ENCODE measurements around the gene BEGAIN. TPM values are rescaled to one million over a fixed set of nuclear protein-coding genes. Genes with fewer than 3 reads are reported as not detected.

Gene BEGAIN
- total RNA-seq, 4 donors from 2014 or later: 9.6 to 17.0 (median 11.6) TPM

- no peak for TF ChIP-seq CTCF (IDR thresholded peaks at IDR 0.05)
- no peak for TF ChIP-seq POLR2A (IDR thresholded peaks at IDR 0.05)
- no peak for TF ChIP-seq EP300 (IDR thresholded peaks at IDR 0.05)
- no peak for DNase-seq (ENCODE audit: low spot score in 2 of 2)
- Histone ChIP-seq H3K4me1 (peaks cover 0 to 40% (median 23%) of the 10 kb centered on the region in 4 donors), H3K27me3 (no peaks in the 10 kb centered on the region), H3K36me3 (no peaks in the 10 kb centered on the region), H3K4me3 (no peak overlapping the region), H3K9me3 (no peaks in the 10 kb centered on the region), H3K27ac (no peak overlapping the region)
- WGBS, 2 donors: 82 to 91% methylated on average over 3 to 9 of the region's 10 CpGs
Measured at GRCh38 chr14:100619396-100620254, 32.4 kb upstream of the BEGAIN start.

GRCh38 chr14:100618763-100619320, 31.6 kb upstream of the BEGAIN start:
- H3K36me3 ChIP-seq: no peaks in the 10 kb centered on the region
- no peaks in the 10 kb centered on the region for H3K9me3 ChIP-seq
- H3K27ac ChIP-seq: peak overlapping the region in 2 of 4 donors; percentile 60 to 68
- peaks cover 0 to 40% (median 23%) of the 10 kb centered on the region in 4 donors for H3K4me1 ChIP-seq
- no peak for DNase-seq (ENCODE audit: low spot score in 2 of 2)
- TF ChIP-seq EP300 (IDR thresholded peaks at IDR 0.05) (no peak), CTCF (IDR thresholded peaks at IDR 0.05) (no peak), POLR2A (IDR thresholded peaks at IDR 0.05) (no peak)
- 51 to 57% methylated on average over 10 of the region's 10 CpGs for WGBS, 2 donors
- H3K27me3 ChIP-seq: no peaks in the 10 kb centered on the region
- H3K4me3 ChIP-seq: no peak overlapping the region

GRCh38 chr14:100618318-100618693, 31.1 kb upstream of the BEGAIN start:
- no peaks in the 10 kb centered on the region for H3K9me3 ChIP-seq
- H3K4me3 ChIP-seq: no peak overlapping the region
- H3K4me1 ChIP-seq: peaks cover 0 to 40% (median 23%) of the 10 kb centered on the region in 4 donors
- WGBS, 2 donors: 4 to 6% methylated on average over 9 of the region's 9 CpGs
- peak in 1 of 2 donors; percentile 17 for DNase-seq (ENCODE audit: low spot score in 2 of 2)
- peak overlapping the region in 2 of 4 donors; percentile 60 to 68 for H3K27ac ChIP-seq
- H3K27me3 ChIP-seq: no peaks in the 10 kb centered on the region
- H3K36me3 ChIP-seq: no peaks in the 10 kb centered on the region
- TF ChIP-seq EP300 (IDR thresholded peaks at IDR 0.05): no peak
- TF ChIP-seq CTCF (IDR thresholded peaks at IDR 0.05): no peak
- no peak for TF ChIP-seq POLR2A (IDR thresholded peaks at IDR 0.05)

- Histone ChIP-seq H3K4me1 (peaks cover 0 to 38% (median 23%) of the 10 kb centered on the region in 4 donors), H3K9me3 (no peaks in the 10 kb centered on the region), H3K27me3 (no peaks in the 10 kb centered on the region), H3K4me3 (no peak overlapping the region), H3K27ac (peak overlapping the region in 2 of 4 donors; percentile 60 to 68), H3K36me3 (no peaks in the 10 kb centered on the region)
- no peak for TF ChIP-seq POLR2A (IDR thresholded peaks at IDR 0.05)
- peak in 3 of 5 experiments; percentile 6 to 51 (median 15) for TF ChIP-seq CTCF (IDR thresholded peaks at IDR 0.05)
- TF ChIP-seq EP300 (IDR thresholded peaks at IDR 0.05): peak in 1 of 2 donors; percentile 63
- peak; percentile 27 to 41 for DNase-seq (ENCODE audit: low spot score in 2 of 2)
- 15 to 16% methylated on average over 18 to 20 of the region's 20 CpGs for WGBS, 2 donors
Measured at GRCh38 chr14:100617410-100618317, 30.4 kb upstream of the BEGAIN start.
